T47D (cell line): ENCODE measurements around the gene XPOT.

Experiments used
- DNase-seq, 2 experiments: peaks; one replicate each; pipeline versions ENCODE4 v3.0.0 to v3.0.0-alpha.2; 2011 to 2012; ENCODE audit warnings: low read depth in 1 of 2, low spot score in 1 of 2
- JUND ChIP-seq: IDR thresholded peaks from 2 replicates; pipeline ENCODE4 v1.6.1; 2012; ENCODE audit warnings: low read depth
- in situ Hi-C: cut with HindIII; loops from 2 replicates; pipeline ENCODE4 v1.10.0; 2016; ENCODE audit warnings: low sequenced_read_pairs, low pct_unique_long_range_greater_than_20kb

XPOT gene

DNA sequence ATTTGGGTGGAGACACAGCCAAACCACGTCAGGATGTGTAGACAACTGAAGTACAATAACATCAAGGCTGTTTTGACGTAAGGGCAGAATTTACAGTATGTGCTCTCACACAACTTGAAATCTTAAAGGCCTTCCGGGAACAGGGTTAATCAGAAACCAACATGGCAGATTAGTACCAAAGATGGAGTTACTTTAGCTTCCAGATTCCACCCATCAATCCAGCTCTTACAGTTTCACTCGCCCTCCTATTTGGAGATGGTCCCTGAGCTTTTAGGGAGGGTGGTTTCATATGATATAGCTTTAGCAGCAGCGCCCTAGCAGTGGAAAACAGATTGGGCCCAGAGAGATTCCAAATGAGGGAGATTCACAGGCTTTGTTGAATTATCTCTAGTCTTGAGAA lies 2.0 kb upstream of the XPOT start:
- no peak for TF ChIP-seq JUND
- in situ Hi-C loops: no loop called here

DNA sequence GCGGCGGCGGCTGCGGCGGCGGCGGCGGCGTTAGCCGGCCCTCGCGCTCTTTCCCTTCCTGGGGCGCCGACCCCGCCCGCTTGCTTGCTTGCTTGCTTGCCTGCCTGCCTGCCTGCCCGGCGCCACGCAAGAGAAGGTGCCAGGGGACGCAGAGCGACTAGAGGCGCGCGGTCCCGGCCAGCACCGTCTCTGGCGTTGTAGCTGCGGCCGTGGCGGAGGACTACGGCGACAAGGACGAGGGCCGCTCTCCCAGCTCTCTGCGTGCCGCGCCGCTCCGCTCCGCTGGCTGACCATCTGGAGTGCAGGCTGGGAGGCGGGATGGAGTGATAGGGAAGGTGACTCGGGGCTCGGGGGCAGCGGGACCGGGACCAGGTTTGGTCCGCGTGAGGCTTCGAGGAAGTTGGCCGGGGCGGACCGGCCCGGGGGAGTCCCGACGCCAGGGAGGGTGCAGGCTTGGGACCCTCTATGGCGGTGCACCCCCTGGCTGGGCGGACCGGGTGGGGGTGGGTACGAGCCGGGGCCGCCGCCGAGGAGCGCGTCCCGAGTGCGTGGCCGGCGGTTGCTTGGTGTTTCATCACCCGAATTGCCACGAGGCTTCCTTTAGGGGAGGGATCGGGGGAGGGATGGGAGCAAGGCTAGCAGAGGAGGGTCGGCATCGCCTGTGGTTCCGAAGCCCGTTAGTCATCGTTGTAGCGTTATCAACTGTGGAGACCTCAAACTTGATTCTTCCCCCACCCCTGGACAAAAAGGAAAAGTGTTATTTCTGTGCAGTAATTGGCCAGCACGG lies 471 bp downstream of the XPOT start:
- no peak for TF ChIP-seq JUND
- in situ Hi-C loops: no loop called here
- peak; percentile 52 to 81 for DNase-seq

More for the DNA sequence above, 2.0 kb upstream of the XPOT start:
- DNase-seq: no peak

DNA sequence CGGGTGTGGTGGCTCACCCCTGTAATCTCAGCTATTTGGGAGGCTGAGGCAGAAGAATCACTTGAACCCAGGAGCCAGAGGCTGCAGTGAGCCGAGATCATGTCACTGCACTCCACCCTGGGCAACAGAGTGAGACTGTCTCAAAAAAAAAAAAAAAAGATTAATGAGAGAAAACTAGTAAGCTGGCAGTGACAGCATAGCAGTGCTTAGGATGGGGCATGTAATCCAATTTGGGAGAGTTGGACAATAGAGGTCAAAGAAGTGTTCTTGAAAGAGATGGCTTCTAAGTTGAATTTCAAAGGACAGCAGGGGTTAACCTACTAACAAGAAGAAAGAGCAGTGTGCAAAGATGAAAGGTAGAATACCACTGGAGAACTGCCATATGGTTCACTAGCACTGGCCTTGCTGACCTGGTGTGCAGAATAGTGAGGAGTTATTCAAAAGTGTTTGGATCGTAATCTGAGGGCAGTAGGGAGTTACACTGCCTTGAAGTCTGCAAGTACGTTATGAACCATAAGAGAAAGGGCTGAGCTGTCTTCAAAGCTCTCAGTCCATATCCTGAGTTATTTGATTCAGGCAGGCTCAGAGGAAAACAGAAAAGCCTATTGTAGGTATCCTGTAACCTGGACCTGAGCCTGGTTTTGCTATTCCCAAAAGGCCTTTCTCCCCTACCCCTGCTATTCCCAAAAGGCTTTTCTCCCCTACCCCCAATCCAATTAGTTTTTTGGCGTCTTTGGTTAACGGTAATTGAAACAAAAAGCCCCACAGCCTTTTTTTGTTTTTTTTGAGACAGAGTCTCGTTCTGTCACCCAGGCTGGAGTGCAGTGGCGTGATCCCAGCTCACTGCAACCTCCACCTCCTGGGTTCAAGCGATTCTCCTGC lies 3.4 kb downstream of the XPOT start:
- no peak for TF ChIP-seq JUND
- DNase-seq: no peak
- in situ Hi-C loops: no loop called here

DNA sequence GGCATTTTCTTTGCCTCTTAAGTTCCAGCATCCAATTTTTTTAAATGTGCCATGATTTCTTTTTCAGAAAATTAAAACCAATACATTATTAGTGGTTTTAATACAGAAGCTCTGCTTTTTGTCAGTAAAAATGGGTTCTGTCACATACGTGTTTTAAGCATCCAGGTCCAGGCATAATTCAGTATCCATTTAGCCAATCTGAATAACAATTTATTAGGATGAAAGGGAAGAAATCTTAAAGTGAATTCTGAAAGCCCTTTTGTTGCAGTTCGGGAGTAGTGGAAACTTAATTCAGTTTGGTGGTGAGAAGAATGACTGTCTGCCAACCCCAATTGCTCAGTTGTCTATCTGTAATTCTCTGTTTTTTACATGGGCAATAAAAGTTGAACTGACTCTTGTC lies 7.2 kb downstream of the XPOT start:
- in situ Hi-C loops: no loop called here
- TF ChIP-seq JUND: no peak
- no peak for DNase-seq

DNA sequence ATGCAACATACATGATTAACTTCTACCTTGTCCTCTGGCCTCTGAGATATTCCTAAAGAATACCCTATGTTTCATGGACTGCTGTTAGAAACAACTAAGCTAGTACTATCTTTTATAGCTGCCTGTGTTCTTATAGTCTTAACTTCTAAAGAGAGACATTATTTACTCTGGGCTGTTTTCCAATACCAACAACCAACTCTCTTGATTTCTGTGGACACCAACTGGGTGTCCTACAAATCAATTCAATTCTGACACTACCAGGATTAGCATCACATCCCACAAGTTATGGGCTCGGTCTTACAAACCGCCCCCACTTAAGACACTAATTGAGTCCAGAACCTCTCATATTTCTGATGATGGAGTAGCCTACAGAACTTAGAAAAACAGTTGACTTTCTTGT lies 8.3 kb downstream of the XPOT start:
- DNase-seq: no peak
- TF ChIP-seq JUND: no peak
- in situ Hi-C loops: no loop called here

DNA sequence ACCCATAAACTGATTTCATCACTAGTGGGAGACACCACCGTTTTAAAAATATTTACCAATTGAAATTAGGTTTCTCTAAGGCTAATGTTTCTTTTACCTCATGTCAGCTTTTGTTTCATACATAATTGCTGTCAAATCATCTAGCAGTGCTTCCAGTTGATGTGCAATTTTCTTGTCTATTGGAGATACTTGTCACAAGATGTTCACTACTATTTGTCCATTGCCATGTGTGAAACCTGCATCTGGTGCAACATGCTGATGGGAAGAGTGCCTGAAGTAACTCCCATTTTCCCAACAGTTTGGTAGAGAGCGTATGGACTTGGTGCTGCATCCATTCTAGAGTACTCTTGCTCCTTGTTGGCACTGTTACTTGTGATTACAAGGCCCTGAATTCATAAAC lies 9.7 kb downstream of the XPOT start:
- in situ Hi-C loops: no loop called here
- TF ChIP-seq JUND: no peak
- no peak for DNase-seq

DNA sequence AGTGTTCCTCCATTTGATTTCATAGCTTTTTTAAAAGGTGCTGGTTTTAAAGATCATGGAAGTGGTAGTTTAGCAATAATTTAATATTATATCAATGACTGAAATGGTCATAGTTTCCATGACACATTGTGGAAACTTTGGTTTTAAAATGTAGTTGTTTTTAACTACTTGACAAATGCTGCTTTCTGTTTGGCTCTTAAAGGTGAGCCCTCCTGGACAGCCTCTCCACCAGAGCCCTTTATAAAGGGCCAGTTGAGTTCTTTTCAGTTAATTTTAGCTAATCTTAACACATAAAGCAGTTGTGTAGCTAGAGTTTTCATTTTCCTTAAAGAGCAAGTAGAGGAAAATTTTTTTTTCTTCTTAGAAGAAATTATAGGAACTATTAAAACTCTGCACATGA lies 14.0 kb downstream of the XPOT start:
- no peak for DNase-seq
- TF ChIP-seq JUND: no peak
- in situ Hi-C loops: no loop called here

DNA sequence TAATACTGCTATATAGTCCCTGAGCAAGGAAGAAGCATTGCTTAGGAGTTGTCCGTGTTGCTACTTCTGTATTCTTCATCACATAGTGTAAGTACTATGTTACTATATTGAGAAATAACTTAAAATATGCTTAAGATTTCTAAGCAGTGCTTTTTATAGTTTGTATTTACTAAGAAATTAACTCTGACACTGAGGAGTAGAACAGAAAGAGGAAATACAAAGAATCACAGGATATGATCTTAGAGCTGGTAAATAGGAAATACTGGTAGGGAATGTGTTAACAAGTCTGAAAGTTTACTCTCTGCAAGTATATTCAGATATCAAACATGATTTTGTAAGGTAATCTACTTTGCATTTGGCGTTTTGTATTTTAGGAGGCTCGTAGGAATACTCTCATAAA lies 15.5 kb downstream of the XPOT start:
- no peak for DNase-seq
- TF ChIP-seq JUND: no peak
- in situ Hi-C loops: no loop called here

DNA sequence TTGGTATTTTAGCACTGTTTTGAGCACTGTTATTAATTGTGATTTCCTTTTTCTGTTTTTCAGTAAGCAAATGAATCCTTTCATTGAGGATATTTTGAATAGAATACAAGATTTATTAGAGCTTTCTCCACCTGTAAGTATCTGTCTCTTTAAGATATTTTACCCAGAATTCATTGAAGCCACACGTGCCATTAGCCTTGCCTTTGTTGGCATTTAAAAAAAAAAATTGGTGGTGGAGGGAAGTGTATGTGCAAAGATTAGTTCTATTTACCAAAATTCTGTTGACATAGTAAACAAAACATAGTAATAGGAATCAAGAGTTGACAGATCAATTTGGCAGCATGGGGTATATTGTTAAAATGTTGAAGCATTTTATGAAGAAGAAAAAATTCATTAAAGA lies 23.8 kb downstream of the XPOT start:
- no peak for DNase-seq
- in situ Hi-C loops: no loop called here
- TF ChIP-seq JUND: no peak

DNA sequence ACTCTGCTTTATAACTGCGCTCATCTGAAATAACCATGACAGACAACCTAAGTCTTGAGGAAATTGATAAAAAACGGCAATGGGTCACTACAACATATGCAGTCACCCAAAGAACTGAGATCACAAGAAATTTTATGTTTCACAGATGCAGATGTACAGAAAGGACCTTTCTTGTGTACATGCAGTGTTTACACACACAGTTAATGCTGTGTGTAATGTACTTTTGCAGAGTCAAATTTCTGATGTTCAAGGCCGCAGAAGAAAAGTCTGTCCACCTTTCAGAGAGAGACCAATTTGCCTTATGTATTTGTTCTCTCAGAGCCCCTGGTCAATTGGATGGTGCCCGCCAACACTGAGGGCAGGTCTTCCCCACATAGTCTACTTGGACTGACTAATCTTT lies 24.8 kb downstream of the XPOT start:
- DNase-seq: no peak
- no peak for TF ChIP-seq JUND
- in situ Hi-C loops: no loop called here

DNA sequence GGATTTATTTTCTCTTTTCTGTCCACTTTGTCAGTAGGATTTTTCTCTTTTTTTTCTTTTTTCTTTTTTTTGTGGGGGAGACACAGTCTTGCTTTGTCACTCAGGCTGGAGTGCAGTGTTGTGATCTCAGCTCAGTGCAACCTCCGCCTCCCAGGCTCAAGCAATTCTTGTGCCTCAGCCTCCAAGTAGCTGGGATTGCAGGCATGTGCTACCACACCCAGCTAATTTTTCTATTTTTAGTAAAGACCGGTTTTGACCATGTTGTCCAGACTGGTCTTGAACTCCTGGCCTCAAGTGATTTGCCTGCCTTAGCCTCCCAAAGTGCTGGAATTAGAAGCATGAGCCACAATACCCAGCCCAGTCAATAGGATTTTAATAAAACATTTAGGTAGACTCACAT lies 26.7 kb downstream of the XPOT start:
- no peak for TF ChIP-seq JUND
- DNase-seq: no peak
- in situ Hi-C loops: no loop called here

DNA sequence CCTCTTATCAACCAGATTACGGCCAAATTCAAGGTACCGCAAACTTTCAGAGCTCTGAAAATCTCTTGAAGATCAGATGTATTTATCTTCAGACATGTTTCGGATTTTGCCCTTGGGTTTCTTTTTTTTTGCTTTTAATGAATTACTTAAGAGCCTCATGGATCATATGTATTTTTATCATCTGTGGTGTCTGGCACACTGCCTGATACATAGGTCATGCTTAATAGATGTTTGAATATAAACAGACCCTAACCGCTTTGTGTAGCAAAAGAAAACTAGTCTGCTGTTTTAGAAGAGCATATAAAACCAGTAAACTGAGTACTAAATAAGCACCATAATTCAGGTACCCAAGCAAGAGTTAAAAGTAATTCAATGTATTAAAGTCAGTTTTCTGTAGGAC lies 27.6 kb downstream of the XPOT start:
- no peak for TF ChIP-seq JUND
- no peak for DNase-seq
- in situ Hi-C loops: no loop called here

DNA sequence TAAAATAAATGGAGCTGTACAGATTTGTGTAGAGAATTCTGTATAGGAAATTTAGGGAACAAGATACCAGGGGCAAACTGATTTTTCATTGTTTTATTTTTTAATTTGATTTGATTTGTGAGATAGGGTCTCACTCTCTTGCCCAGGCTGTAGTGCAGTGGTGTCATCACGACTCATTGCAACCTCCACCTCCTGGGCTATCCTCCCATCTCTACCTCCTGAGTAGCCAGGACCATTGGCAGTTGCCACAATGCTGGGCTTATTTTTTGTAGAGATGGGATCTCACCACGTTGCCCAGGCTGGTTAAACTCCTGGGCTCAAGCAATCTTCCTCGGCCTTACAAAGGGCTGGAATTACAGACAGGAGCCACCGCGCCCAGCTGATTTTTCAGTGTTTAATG lies 29.7 kb downstream of the XPOT start:
- in situ Hi-C loops: no loop called here
- DNase-seq: no peak
- TF ChIP-seq JUND: no peak
